ENCODE data around the gene TTLL7.

DNA sequence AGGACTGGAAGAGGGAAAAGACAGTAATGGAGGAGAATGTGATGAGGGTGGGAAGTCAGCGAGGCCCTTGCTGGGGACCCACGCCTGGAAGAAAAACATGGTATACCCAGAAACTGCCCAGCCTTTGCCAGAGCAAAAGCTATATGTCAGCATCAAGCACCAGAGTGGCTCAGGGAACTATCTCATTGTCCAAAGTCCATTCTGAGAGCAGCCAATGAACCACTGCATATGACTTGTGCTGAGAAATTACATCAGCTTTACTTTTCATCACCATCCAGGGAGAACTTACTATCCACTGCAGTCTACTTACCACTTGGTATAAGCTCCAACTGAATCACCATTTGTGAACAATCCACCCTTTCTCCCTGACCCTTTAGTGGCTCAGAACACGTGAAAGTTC lies 148.1 kb downstream of the TTLL7 start:
- no peak for TF ChIP-seq HNRNPH1 (optimal IDR thresholded peaks at IDR 0.05; ENCODE audit: low read depth, low read length)
- TF ChIP-seq ZNF217 (CRISPR knock-in tag; IDR thresholded peaks at IDR 0.05) = no peak
- TF ChIP-seq, protein P1, sequence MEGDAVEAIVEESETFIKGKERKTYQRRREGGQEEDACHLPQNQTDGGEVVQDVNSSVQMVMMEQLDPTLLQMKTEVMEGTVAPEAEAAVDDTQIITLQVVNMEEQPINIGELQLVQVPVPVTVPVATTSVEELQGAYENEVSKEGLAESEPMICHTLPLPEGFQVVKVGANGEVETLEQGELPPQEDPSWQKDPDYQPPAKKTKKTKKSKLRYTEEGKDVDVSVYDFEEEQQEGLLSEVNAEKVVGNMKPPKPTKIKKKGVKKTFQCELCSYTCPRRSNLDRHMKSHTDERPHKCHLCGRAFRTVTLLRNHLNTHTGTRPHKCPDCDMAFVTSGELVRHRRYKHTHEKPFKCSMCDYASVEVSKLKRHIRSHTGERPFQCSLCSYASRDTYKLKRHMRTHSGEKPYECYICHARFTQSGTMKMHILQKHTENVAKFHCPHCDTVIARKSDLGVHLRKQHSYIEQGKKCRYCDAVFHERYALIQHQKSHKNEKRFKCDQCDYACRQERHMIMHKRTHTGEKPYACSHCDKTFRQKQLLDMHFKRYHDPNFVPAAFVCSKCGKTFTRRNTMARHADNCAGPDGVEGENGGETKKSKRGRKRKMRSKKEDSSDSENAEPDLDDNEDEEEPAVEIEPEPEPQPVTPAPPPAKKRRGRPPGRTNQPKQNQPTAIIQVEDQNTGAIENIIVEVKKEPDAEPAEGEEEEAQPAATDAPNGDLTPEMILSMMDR (IDR thresholded peaks at IDR 0.05 in 2 of 3, conservative IDR thresholded peaks at IDR 0.05 in 1 of 3; ENCODE audit: insufficient read depth in 2 of 3, low read depth in 1 of 3, low read length in 3 of 3) = no peak
